Neural progenitor cell (in vitro differentiated cells): ENCODE data around the gene LRRC25. TPM values are rescaled to one million over a fixed set of nuclear protein-coding genes. Genes with fewer than 3 reads are reported as not detected.

Source experiments
- DNase-seq: peaks from one replicate; pipeline ENCODE4 v3.0.0-alpha.2; 2016; ENCODE audit warnings: low spot score
- H2AFZ ChIP-seq: fragments of 200-600 bp; sonication (generic); replicated peaks from 2 replicates; pipeline ENCODE4 v1.6.1; 2016; ENCODE audit warnings: antibody characterized with exemption
- H3F3A ChIP-seq: fragments of 200-600 bp; sonication (generic); 2 replicates; pipeline ENCODE4 v1.6.1; 2016; ENCODE audit warnings: antibody characterized with exemption, low read depth
- H3K27ac ChIP-seq: fragments of 200-600 bp; sonication (generic); 2 replicates; pipeline ENCODE4 v1.5.1; 2016; ENCODE audit warnings: mild to moderate bottlenecking
- H3K27me3 ChIP-seq: fragments of 200-600 bp; sonication (generic); 2 replicates; pipeline ENCODE4 v1.6.1; 2016; ENCODE audit warnings: mild to moderate bottlenecking, moderate library complexity
- H3K36me3 ChIP-seq: fragments of 200-600 bp; sonication (generic); 2 replicates; pipeline ENCODE4 v1.5.1; 2016
- H3K4me1 ChIP-seq: fragments of 200-600 bp; sonication (generic); 2 replicates; pipeline ENCODE4 v1.6.1; 2016; ENCODE audit warnings: mixed run types
- H3K4me2 ChIP-seq: fragments of 200-600 bp; sonication (generic); 2 replicates; pipeline ENCODE4 v1.6.1; 2016
- H3K4me3 ChIP-seq: fragments of 200-600 bp; sonication (generic); 2 replicates; pipeline ENCODE4 v1.5.1; 2016
- H3K79me2 ChIP-seq: fragments of 200-600 bp; sonication (generic); 2 replicates; pipeline ENCODE4 v1.6.1; 2016; ENCODE audit warnings: low read depth
- H3K9ac ChIP-seq: fragments of 200-600 bp; sonication (generic); 2 replicates; pipeline ENCODE4 v1.6.1; 2016
- H3K9me3 ChIP-seq: fragments of 200-600 bp; sonication (generic); 2 replicates; pipeline ENCODE4 v1.5.1; 2016; ENCODE audit warnings: low read depth
- H4K20me1 ChIP-seq: fragments of 200-600 bp; sonication (generic); 2 replicates; pipeline ENCODE4 v1.6.1; 2016; ENCODE audit warnings: low read depth
- H3K27ac Mint-ChIP-seq: 3 replicates; pipeline ENCODE4 v1.8.0; 2021; ENCODE audit warnings: mixed read lengths
- H3K27me3 Mint-ChIP-seq: 2 replicates; pipeline ENCODE4 v1.8.0; 2022; ENCODE audit warnings: low read depth, mild to moderate bottlenecking, inconsistent platforms, moderate library complexity, mixed read lengths; ENCODE audit not compliant: insufficient read depth
- H3K36me3 Mint-ChIP-seq: 3 replicates; pipeline ENCODE4 v1.8.0; 2021; ENCODE audit warnings: mixed read lengths
- H3K4me1 Mint-ChIP-seq: 3 replicates; pipeline ENCODE4 v1.8.0; 2021; ENCODE audit warnings: mixed read lengths
- H3K4me3 Mint-ChIP-seq: 3 replicates; pipeline ENCODE4 v1.8.0; 2021; ENCODE audit warnings: mild to moderate bottlenecking, moderate library complexity, mixed read lengths
- H3K9me3 Mint-ChIP-seq: 3 replicates; pipeline ENCODE4 v1.8.0; 2020; ENCODE audit warnings: mixed read lengths
- EZH2 ChIP-seq: fragments of 200-600 bp; sonication (generic); IDR thresholded peaks from 2 replicates; pipeline ENCODE4 v1.6.1; 2017; ENCODE audit warnings: antibody characterized with exemption, mild to moderate bottlenecking, moderate library complexity
- EZH2phosphoT487 ChIP-seq: fragments of 200-600 bp; sonication (generic); IDR thresholded peaks from 2 replicates; pipeline ENCODE4 v1.6.1; 2017; ENCODE audit warnings: antibody characterized with exemption
- total RNA-seq: library from RNA; depleted of rRNA; stranded (reverse); fragments of >200 nt; gene quantifications from 2 replicates; pipeline ENCODE4 v1.2.3, GENCODE V29; 2015; ENCODE audit warnings: low replicate concordance
- TF ChIP-seq, protein P1 (sequence below): fragments of 200-600 bp; sonication (generic); IDR thresholded peaks from 2 replicates; pipeline ENCODE4 v1.5.1; 2017; ENCODE audit warnings: antibody characterized with exemption, mild to moderate bottlenecking

Gene LRRC25
- total RNA-seq, 1 donor from 2014 or later, result not detected

DNA sequence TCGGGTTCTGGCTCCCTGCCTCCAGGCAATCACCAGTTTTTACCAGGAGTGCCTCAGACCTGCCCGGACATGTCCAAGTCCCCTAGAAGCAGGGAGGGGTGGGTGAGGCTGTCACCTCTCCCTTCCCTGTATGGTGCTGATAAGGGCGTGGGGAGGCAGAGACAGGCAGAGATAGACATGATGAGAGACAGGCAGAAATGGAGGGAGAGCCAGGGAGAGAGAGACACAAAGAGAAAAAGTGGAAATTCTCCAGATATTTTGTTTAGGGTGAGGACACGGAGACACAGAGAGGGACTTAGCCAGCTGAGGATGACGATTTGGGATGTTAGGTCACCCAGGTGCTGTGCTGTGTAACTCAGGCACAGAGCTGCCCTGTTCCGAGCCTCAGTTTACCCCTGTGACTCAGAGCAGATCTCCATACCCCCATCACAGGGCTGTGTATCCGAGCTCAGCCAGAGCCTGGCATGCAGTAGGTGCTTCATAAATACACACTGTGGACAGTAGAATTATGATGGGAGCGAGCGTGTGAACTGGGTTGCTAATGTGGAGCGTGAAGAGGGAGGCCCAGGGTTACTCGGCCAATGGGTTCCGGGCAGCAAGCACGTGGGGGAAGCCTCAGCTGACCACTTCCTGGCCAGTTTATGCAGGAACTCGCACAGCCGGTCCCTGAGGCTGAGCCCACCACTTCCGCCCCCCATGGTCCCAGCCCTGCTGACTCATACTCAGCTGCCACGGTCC, 23.4 kb downstream of the LRRC25 start:
- peaks cover 10% of the 10 kb centered on the region for H3K27me3 Mint-ChIP-seq
- Histone ChIP-seq H3K9ac (no peak overlapping the region), H4K20me1 (no peaks in the 10 kb centered on the region), H3K9me3 (no peaks in the 10 kb centered on the region), H3K4me3 (no peak overlapping the region), H3K4me1 (peaks cover 8% of the 10 kb centered on the region), H3K27ac (no peak overlapping the region), H3K4me2 (no peak overlapping the region), H3K36me3 (no peaks in the 10 kb centered on the region), H3K79me2 (no peaks in the 10 kb centered on the region), H3F3A (peaks cover 3% of the 10 kb centered on the region), H2AFZ (peak overlapping the region; percentile 63), H3K27me3 (no peaks in the 10 kb centered on the region)
- TF ChIP-seq EZH2 (no peak), EZH2phosphoT487 (no peak)
- TF ChIP-seq, protein P1, sequence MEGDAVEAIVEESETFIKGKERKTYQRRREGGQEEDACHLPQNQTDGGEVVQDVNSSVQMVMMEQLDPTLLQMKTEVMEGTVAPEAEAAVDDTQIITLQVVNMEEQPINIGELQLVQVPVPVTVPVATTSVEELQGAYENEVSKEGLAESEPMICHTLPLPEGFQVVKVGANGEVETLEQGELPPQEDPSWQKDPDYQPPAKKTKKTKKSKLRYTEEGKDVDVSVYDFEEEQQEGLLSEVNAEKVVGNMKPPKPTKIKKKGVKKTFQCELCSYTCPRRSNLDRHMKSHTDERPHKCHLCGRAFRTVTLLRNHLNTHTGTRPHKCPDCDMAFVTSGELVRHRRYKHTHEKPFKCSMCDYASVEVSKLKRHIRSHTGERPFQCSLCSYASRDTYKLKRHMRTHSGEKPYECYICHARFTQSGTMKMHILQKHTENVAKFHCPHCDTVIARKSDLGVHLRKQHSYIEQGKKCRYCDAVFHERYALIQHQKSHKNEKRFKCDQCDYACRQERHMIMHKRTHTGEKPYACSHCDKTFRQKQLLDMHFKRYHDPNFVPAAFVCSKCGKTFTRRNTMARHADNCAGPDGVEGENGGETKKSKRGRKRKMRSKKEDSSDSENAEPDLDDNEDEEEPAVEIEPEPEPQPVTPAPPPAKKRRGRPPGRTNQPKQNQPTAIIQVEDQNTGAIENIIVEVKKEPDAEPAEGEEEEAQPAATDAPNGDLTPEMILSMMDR, result no peak
- DNase-seq, result peak; percentile 52
- H3K36me3 Mint-ChIP-seq, result no peaks in the 10 kb centered on the region
- H3K9me3 Mint-ChIP-seq, result no peaks in the 10 kb centered on the region
- peaks cover 33% of the 10 kb centered on the region for H3K4me1 Mint-ChIP-seq
- peak overlapping the region; percentile 87 for H3K27ac Mint-ChIP-seq
- H3K4me3 Mint-ChIP-seq, result peak overlapping the region; percentile 17

GRCh38 chr19:18373407-18373891, 24.0 kb downstream of the LRRC25 start:
- peak overlapping the region; percentile 63 for H2AFZ ChIP-seq
- Mint-ChIP-seq H3K27ac (peak overlapping the region; percentile 87), H3K27me3 (peaks cover 10% of the 10 kb centered on the region), H3K4me1 (peaks cover 39% of the 10 kb centered on the region), H3K4me3 (no peak overlapping the region), H3K9me3 (no peaks in the 10 kb centered on the region), H3K36me3 (no peaks in the 10 kb centered on the region)
- H4K20me1 ChIP-seq, result no peaks in the 10 kb centered on the region
- no peaks in the 10 kb centered on the region for H3K27me3 ChIP-seq
- peaks cover 14% of the 10 kb centered on the region for H3K4me1 ChIP-seq
- H3F3A ChIP-seq, result peaks cover 9% of the 10 kb centered on the region
- peak overlapping the region; percentile 29 for H3K27ac ChIP-seq
- DNase-seq, result no peak
- H3K4me2 ChIP-seq, result no peak overlapping the region
- TF ChIP-seq EZH2phosphoT487 (no peak), EZH2 (no peak)
- TF ChIP-seq, protein P1, result no peak
- H3K9ac ChIP-seq, result no peak overlapping the region
- no peaks in the 10 kb centered on the region for H3K9me3 ChIP-seq
- H3K4me3 ChIP-seq, result no peak overlapping the region
- no peaks in the 10 kb centered on the region for H3K36me3 ChIP-seq
- no peaks in the 10 kb centered on the region for H3K79me2 ChIP-seq

- H3K4me2 ChIP-seq, result no peak overlapping the region
- peaks cover 20% of the 10 kb centered on the region for H3K4me1 ChIP-seq
- H3K9me3 Mint-ChIP-seq, result no peaks in the 10 kb centered on the region
- no peaks in the 10 kb centered on the region for H4K20me1 ChIP-seq
- H3K4me3 ChIP-seq, result no peak overlapping the region
- DNase-seq, result peak; percentile 61
- no peaks in the 10 kb centered on the region for H3K9me3 ChIP-seq
- H3K36me3 ChIP-seq, result no peaks in the 10 kb centered on the region
- no peak overlapping the region for H3K4me3 Mint-ChIP-seq
- peaks cover 50% of the 10 kb centered on the region for H3K4me1 Mint-ChIP-seq
- H3K79me2 ChIP-seq, result no peaks in the 10 kb centered on the region
- H3K36me3 Mint-ChIP-seq, result peaks cover 2% of the 10 kb centered on the region
- peaks cover 13% of the 10 kb centered on the region for H3F3A ChIP-seq
- TF ChIP-seq EZH2 (no peak), EZH2phosphoT487 (no peak)
- TF ChIP-seq, protein P1, result no peak
- H3K27me3 ChIP-seq, result no peaks in the 10 kb centered on the region
- no peak overlapping the region for H2AFZ ChIP-seq
- no peak overlapping the region for H3K27ac Mint-ChIP-seq
- no peak overlapping the region for H3K27ac ChIP-seq
- H3K9ac ChIP-seq, result no peak overlapping the region
- peaks cover 10% of the 10 kb centered on the region for H3K27me3 Mint-ChIP-seq
Observed at GRCh38 chr19:18368504-18369222, 28.8 kb downstream of the LRRC25 start.
